HEK293 (cell line): ENCODE measurements around the gene EIF4E2.

Experiments
- CTCF ChIA-PET: fragments of 350-600 bp; formaldehyde crosslinking; extraction: SDS; loops from one replicate; lab custom pipeline; 2021; ENCODE audit warnings: antibody characterized with exemption; lab: Yijun Ruan, JAX
- POLR2A ChIA-PET: fragments of 300-600 bp; formaldehyde crosslinking; extraction: SDS; loops from one replicate; lab custom pipeline; 2020; ENCODE audit warnings: antibody characterized with exemption, inconsistent platforms; lab: Yijun Ruan, JAX
- H3K27ac ChIP-seq: fragments of 200-500 bp; sonication (Bioruptor generic); 2 replicates; pipeline ENCODE4 v1.5.1; 2014; ENCODE audit warnings: low read depth, low read length, control low read depth, inconsistent platforms; ENCODE audit errors: extremely low read depth
- H3K36me3 ChIP-seq, 2 experiments: fragments of 200-500 bp in 1 of 2; sonication (Bioruptor generic) in 1 of 2; 1 replicate in 1 of 2; 2 replicates in 1 of 2; pipeline ENCODE4 v1.5.1; 2014 to 2017; ENCODE audit warnings: inconsistent platforms in 2 of 2, low read length in 2 of 2; ENCODE audit not compliant: control insufficient read depth in 2 of 2, insufficient read depth in 1 of 2
- H3K4me1 ChIP-seq: fragments of 200-500 bp; sonication (Bioruptor generic); 2 replicates; pipeline ENCODE4 v1.5.1; 2014; ENCODE audit warnings: mild to moderate bottlenecking, low read length, inconsistent platforms; ENCODE audit not compliant: control insufficient read depth, insufficient read depth
- H3K4me3 ChIP-seq: 2 replicates; pipeline ENCODE4 v1.5.1; 2011; ENCODE audit warnings: low read depth, mild to moderate bottlenecking, control low read depth, low read length, moderate library complexity
- H3K9me3 ChIP-seq: fragments of 200-500 bp; sonication (Bioruptor generic); 2 replicates; pipeline ENCODE4 v1.5.1; 2014; ENCODE audit warnings: low read depth, low read length, inconsistent platforms; ENCODE audit not compliant: control insufficient read depth, insufficient read depth
- GLIS1 ChIP-seq: fragments of 450-650 bp; formaldehyde crosslinking; IDR thresholded peaks from 2 replicates; pipeline ENCODE4 v1.5.1; 2016; ENCODE audit warnings: missing biosample characterization, missing genetic modification characterization
- IKZF3 ChIP-seq: fragments of 450-650 bp; IDR thresholded peaks from 2 replicates; pipeline ENCODE4 v1.5.0; 2018; ENCODE audit warnings: missing biosample characterization, mild to moderate bottlenecking, missing genetic modification characterization, moderate library complexity
- KLF10 ChIP-seq: fragments of 450-650 bp; IDR thresholded peaks from 2 replicates; pipeline ENCODE4 v1.5.1; 2018; ENCODE audit warnings: missing biosample characterization, mild to moderate bottlenecking, missing genetic modification characterization
- MEIS1 ChIP-seq: sonication (generic); formaldehyde crosslinking; IDR thresholded peaks from 2 replicates; pipeline ENCODE4 v1.8.1; 2022; ENCODE audit warnings: missing genetic modification reagents, mild to moderate bottlenecking, borderline replicate concordance
- OVOL3 ChIP-seq: fragments of 450-650 bp; formaldehyde crosslinking; IDR thresholded peaks from 2 replicates; pipeline ENCODE4 v1.5.1; 2016; ENCODE audit warnings: missing biosample characterization, missing genetic modification characterization
- REPIN1 ChIP-seq: fragments of 450-650 bp; formaldehyde crosslinking; IDR thresholded peaks from 2 replicates; pipeline ENCODE4 v1.5.1; 2017; ENCODE audit warnings: missing biosample characterization, missing genetic modification characterization, low read depth
- SCRT1 ChIP-seq: fragments of 450-650 bp; formaldehyde crosslinking; IDR thresholded peaks from 2 replicates; pipeline ENCODE4 v1.5.1; 2016; ENCODE audit warnings: missing biosample characterization, missing genetic modification characterization, borderline replicate concordance
- TCF7L2 ChIP-seq: IDR thresholded peaks from 2 replicates; pipeline ENCODE4 v1.6.1; 2011; ENCODE audit warnings: low read depth, mild to moderate bottlenecking, inconsistent platforms, low read length, moderate library complexity, borderline replicate concordance
- ZNF121 ChIP-seq: fragments of 450-650 bp; formaldehyde crosslinking; IDR thresholded peaks from 2 replicates; pipeline ENCODE4 v1.5.1; 2016; ENCODE audit warnings: missing biosample characterization, missing genetic modification characterization
- ZNF184 ChIP-seq: fragments of 450-650 bp; IDR thresholded peaks from 2 replicates; pipeline ENCODE4 v1.5.1; 2018; ENCODE audit warnings: missing biosample characterization, mild to moderate bottlenecking, missing genetic modification characterization
- ZNF266 ChIP-seq: fragments of 450-650 bp; formaldehyde crosslinking; IDR thresholded peaks from 2 replicates; pipeline ENCODE4 v1.5.1; 2016; ENCODE audit warnings: missing biosample characterization, missing genetic modification characterization, low read depth
- ZNF324 ChIP-seq: fragments of 450-650 bp; formaldehyde crosslinking; IDR thresholded peaks from 2 replicates; pipeline ENCODE4 v1.5.1; 2016; ENCODE audit warnings: missing biosample characterization, missing genetic modification characterization
- ZNF391 ChIP-seq: fragments of 450-650 bp; formaldehyde crosslinking; IDR thresholded peaks from 2 replicates; pipeline ENCODE4 v1.5.1; 2016; ENCODE audit warnings: low read depth, missing biosample characterization, missing genetic modification characterization, borderline replicate concordance
- ZNF521 ChIP-seq: fragments of 450-650 bp; formaldehyde crosslinking; IDR thresholded peaks from 2 replicates; pipeline ENCODE4 v1.5.1; 2017; ENCODE audit warnings: missing biosample characterization, mild to moderate bottlenecking, missing genetic modification characterization
- ZNF558 ChIP-seq: fragments of 450-650 bp; formaldehyde crosslinking; IDR thresholded peaks from 2 replicates; pipeline ENCODE4 v1.5.1; 2016; ENCODE audit warnings: missing biosample characterization, missing genetic modification characterization
- ZNF600 ChIP-seq: fragments of 450-650 bp; formaldehyde crosslinking; IDR thresholded peaks from 2 replicates; pipeline ENCODE4 v1.5.1; 2016; ENCODE audit warnings: missing biosample characterization, missing genetic modification characterization
- ZNF664 ChIP-seq: fragments of 450-650 bp; formaldehyde crosslinking; IDR thresholded peaks from 2 replicates; pipeline ENCODE4 v1.5.1; 2016; ENCODE audit warnings: missing biosample characterization, missing genetic modification characterization
- ZNF701 ChIP-seq: fragments of 450-650 bp; formaldehyde crosslinking; IDR thresholded peaks from 2 replicates; pipeline ENCODE4 v1.5.1; 2016; ENCODE audit warnings: missing biosample characterization, missing genetic modification characterization
- ZNF785 ChIP-seq: fragments of 450-650 bp; formaldehyde crosslinking; IDR thresholded peaks from 2 replicates; pipeline ENCODE4 v1.5.1; 2016; ENCODE audit warnings: missing biosample characterization, missing genetic modification characterization
- ZNF792 ChIP-seq: fragments of 450-650 bp; formaldehyde crosslinking; IDR thresholded peaks from 2 replicates; pipeline ENCODE4 v1.5.1; 2016; ENCODE audit warnings: missing biosample characterization, missing genetic modification characterization
- ZNF830 ChIP-seq: fragments of 450-650 bp; IDR thresholded peaks from 2 replicates; pipeline ENCODE4 v1.5.0; 2018; ENCODE audit warnings: missing biosample characterization, missing genetic modification characterization, low read depth, mild to moderate bottlenecking, moderate library complexity
- TF ChIP-seq, protein P1 (sequence below): fragments of 450-650 bp; formaldehyde crosslinking; IDR thresholded peaks from 2 replicates; pipeline ENCODE4 v1.5.1; 2016; ENCODE audit warnings: missing biosample characterization, missing genetic modification characterization
- TF ChIP-seq, protein P2 (sequence below): fragments of 450-650 bp; formaldehyde crosslinking; IDR thresholded peaks from 2 replicates; pipeline ENCODE4 v1.5.1; 2016; ENCODE audit warnings: missing biosample characterization, missing genetic modification characterization, low read depth
- TF ChIP-seq, protein P3 (sequence below): fragments of 450-650 bp; formaldehyde crosslinking; IDR thresholded peaks from 2 replicates; pipeline ENCODE4 v1.5.1; 2016; ENCODE audit warnings: missing biosample characterization, missing genetic modification characterization
- TF ChIP-seq, protein P4 (sequence below): fragments of 450-650 bp; formaldehyde crosslinking; IDR thresholded peaks from 2 replicates; pipeline ENCODE4 v1.5.1; 2016; ENCODE audit warnings: missing biosample characterization, missing genetic modification characterization

Gene EIF4E2

DNA sequence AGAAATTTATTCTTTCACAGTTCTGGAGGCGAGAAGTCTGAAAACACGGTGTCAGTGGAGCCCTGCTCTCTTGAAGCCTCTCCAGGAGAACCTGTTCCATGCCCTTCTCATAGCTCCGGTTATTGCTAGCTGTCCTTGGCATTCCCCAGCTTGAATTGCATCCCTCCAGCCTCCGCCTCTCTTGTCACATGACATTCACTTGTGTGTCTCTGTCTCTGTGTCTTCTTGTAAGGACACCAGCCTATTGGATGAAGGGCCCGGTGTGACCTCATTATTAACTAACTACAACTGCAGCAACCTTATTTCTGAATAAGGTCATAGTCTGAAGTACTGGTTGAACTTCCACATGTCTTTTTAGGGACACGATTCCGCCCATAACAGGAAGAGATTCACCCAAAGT is 34.9 kb upstream of the EIF4E2 start:
- no peak for TF ChIP-seq ZNF121
- TF ChIP-seq GLIS1, result no peak
- TF ChIP-seq, protein P1, sequence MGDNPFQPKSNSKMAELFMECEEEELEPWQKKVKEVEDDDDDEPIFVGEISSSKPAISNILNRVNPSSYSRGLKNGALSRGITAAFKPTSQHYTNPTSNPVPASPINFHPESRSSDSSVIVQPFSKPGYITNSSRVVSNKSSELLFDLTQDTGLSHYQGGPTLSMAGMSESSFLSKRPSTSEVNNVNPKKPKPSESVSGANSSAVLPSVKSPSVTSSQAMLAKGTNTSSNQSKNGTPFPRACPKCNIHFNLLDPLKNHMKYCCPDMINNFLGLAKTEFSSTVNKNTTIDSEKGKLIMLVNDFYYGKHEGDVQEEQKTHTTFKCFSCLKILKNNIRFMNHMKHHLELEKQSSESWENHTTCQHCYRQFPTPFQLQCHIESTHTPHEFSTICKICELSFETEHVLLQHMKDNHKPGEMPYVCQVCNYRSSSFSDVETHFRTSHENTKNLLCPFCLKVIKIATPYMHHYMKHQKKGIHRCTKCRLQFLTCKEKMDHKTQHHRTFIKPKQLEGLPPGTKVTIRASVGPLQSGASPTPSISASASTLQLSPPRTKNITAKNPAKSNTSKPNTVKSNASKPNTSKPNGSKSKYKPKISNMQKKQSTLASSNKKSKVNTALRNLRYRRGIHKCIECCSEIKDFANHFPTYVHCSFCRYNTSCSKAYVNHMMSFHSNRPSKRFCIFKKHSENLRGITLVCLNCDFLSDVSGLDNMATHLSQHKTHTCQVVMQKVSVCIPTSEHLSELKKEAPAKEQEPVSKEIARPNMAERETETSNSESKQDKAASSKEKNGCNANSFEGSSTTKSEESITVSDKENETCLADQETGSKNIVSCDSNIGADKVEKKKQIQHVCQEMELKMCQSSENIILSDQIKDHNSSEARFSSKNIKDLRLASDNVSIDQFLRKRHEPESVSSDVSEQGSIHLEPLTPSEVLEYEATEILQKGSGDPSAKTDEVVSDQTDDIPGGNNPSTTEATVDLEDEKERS, result no peak
- TF ChIP-seq SCRT1 (tag by site-specific recombination), result no peak
- TF ChIP-seq ZNF792 (tag by site-specific recombination), result no peak
- TF ChIP-seq, protein P2, sequence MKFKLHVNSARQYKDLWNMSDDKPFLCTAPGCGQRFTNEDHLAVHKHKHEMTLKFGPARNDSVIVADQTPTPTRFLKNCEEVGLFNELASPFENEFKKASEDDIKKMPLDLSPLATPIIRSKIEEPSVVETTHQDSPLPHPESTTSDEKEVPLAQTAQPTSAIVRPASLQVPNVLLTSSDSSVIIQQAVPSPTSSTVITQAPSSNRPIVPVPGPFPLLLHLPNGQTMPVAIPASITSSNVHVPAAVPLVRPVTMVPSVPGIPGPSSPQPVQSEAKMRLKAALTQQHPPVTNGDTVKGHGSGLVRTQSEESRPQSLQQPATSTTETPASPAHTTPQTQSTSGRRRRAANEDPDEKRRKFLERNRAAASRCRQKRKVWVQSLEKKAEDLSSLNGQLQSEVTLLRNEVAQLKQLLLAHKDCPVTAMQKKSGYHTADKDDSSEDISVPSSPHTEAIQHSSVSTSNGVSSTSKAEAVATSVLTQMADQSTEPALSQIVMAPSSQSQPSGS (tag by site-specific recombination), result no peak
- TF ChIP-seq ZNF830 (tag by site-specific recombination), result no peak
- TF ChIP-seq IKZF3, result no peak
- TF ChIP-seq ZNF266 (tag by site-specific recombination), result no peak
- no peak for TF ChIP-seq ZNF785 (tag by site-specific recombination)
- TF ChIP-seq, all 188 proteins: peak for 0
- no peaks in the 10 kb centered on the region for H3K36me3 ChIP-seq
- H3K4me3 ChIP-seq, result no peak overlapping the region
- ChIA-PET POLR2A (no interaction called here), CTCF (interaction anchor here (0.6 to 0.8 kb wide), 3 partner anchors 142 to 285 kb away, joined by 3 read pairs; no protein-coding TSS in a partner anchor)
- H3K4me1 ChIP-seq, result no peaks in the 10 kb centered on the region
- no peaks in the 10 kb centered on the region for H3K9me3 ChIP-seq
- H3K27ac ChIP-seq, result no peak overlapping the region

DNA sequence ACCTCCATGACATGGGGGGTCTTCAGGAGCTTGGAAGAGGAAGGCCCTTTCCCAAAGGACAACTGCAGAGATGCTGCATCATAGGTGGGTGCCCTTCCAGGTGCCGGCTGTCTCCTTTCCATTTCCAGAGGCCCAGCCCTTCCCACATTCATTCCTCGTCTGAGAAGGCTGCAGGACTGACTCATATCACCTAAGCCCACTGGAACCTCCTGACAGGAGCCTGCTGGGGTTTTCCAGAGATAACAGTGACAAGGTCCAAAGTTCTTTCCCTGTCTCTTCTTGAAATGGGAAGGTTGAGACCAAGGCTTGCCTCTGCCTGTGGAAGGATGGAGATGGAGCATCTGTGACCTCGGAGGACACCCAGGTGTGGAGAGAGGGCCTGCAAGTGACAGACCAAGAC is 33.9 kb upstream of the EIF4E2 start:
- Histone ChIP-seq H3K4me3 (no peak overlapping the region), H3K27ac (no peak overlapping the region), H3K36me3 (no peaks in the 10 kb centered on the region)
- CTCF ChIA-PET, result interaction anchor here (0.7 kb wide), 1 partner anchor 286 kb away, joined by 3 read pairs; no protein-coding TSS in a partner anchor
- POLR2A ChIA-PET, result no interaction called here
- TF ChIP-seq OVOL3 (tag by site-specific recombination) (no peak), ZNF558 (no peak), ZNF391 (no peak), KLF10 (tag by site-specific recombination) (no peak), MEIS1 (no peak), ZNF324 (no peak), ZNF664 (tag by site-specific recombination) (no peak), ZNF600 (tag by site-specific recombination) (no peak), REPIN1 (tag by site-specific recombination) (no peak), ZNF521 (tag by site-specific recombination) (no peak), TCF7L2 (no peak), ZNF701 (tag by site-specific recombination) (no peak), ZNF184 (tag by site-specific recombination) (no peak)
- TF ChIP-seq, protein P3, sequence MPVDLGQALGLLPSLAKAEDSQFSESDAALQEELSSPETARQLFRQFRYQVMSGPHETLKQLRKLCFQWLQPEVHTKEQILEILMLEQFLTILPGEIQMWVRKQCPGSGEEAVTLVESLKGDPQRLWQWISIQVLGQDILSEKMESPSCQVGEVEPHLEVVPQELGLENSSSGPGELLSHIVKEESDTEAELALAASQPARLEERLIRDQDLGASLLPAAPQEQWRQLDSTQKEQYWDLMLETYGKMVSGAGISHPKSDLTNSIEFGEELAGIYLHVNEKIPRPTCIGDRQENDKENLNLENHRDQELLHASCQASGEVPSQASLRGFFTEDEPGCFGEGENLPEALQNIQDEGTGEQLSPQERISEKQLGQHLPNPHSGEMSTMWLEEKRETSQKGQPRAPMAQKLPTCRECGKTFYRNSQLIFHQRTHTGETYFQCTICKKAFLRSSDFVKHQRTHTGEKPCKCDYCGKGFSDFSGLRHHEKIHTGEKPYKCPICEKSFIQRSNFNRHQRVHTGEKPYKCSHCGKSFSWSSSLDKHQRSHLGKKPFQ (tag by site-specific recombination), result no peak
- TF ChIP-seq, protein P4, sequence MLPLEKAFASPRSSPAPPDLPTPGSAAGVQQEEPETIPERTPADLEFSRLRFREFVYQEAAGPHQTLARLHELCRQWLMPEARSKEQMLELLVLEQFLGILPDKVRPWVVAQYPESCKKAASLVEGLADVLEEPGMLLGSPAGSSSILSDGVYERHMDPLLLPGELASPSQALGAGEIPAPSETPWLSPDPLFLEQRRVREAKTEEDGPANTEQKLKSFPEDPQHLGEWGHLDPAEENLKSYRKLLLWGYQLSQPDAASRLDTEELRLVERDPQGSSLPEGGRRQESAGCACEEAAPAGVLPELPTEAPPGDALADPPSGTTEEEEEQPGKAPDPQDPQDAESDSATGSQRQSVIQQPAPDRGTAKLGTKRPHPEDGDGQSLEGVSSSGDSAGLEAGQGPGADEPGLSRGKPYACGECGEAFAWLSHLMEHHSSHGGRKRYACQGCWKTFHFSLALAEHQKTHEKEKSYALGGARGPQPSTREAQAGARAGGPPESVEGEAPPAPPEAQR (tag by site-specific recombination), result no peak
- TF ChIP-seq, all 188 proteins: peak for 0
- H3K9me3 ChIP-seq, result no peaks in the 10 kb centered on the region
- no peaks in the 10 kb centered on the region for H3K4me1 ChIP-seq
